A673 (cell line): ENCODE data around the gene RNF217. TPM values are rescaled to one million over a fixed set of nuclear protein-coding genes. Genes with fewer than 3 reads are reported as not detected.

Source experiments
- BruUV-seq: library from RNA; stranded (reverse); fragments of 400-500 nt; replicated peaks from 2 replicates; lab custom pipeline; 2021; lab: Mats Ljungman, UMichigan
- CTCF ChIA-PET: fragments of 300-600 bp; sonication (Branson Sonifier 250); formaldehyde crosslinking; loops from one replicate; lab custom pipeline; 2022; ENCODE audit warnings: antibody characterized with exemption; lab: Charles Lee
- POLR2A ChIA-PET: fragments of 300-600 bp; sonication (Branson Sonifier 250); formaldehyde crosslinking; loops from one replicate; lab custom pipeline; 2022; ENCODE audit warnings: antibody characterized with exemption; ENCODE audit not compliant: low non-redundant PET; lab: Charles Lee
- DNase-seq: peaks from one replicate; pipeline ENCODE4 v3.0.0-alpha.2; 2015; ENCODE audit warnings: low spot score
- H3K27ac ChIP-seq: fragments of 200-600 bp; sonication (generic); 2 replicates; pipeline ENCODE4 v1.5.1; 2016; ENCODE audit warnings: mixed run types, low read depth, mild to moderate bottlenecking, mixed read lengths, antibody characterized with exemption, low read length; ENCODE audit not compliant: poor library complexity, severe bottlenecking
- H3K27me3 ChIP-seq: fragments of 200-600 bp; sonication (generic); replicated peaks from 2 replicates; pipeline ENCODE4 v1.6.1; 2017; ENCODE audit warnings: mixed run types, low read depth, mild to moderate bottlenecking, mixed read lengths, antibody characterized with exemption, low read length; ENCODE audit not compliant: insufficient read depth, poor library complexity
- H3K36me3 ChIP-seq: fragments of 200-600 bp; sonication (generic); 2 replicates; pipeline ENCODE4 v1.6.1; 2016; ENCODE audit warnings: mixed run types, mild to moderate bottlenecking, mixed read lengths, antibody characterized with exemption, low read length; ENCODE audit not compliant: insufficient read depth, poor library complexity, severe bottlenecking
- H3K4me1 ChIP-seq: fragments of 200-600 bp; sonication (generic); 2 replicates; pipeline ENCODE4 v1.6.1; 2017; ENCODE audit warnings: mixed run types, mild to moderate bottlenecking, mixed read lengths, antibody characterized with exemption, low read length; ENCODE audit not compliant: insufficient read depth, poor library complexity, severe bottlenecking
- H3K4me3 ChIP-seq: fragments of 200-600 bp; sonication (generic); 2 replicates; pipeline ENCODE4 v1.5.1; 2016; ENCODE audit warnings: low read depth, mixed run types, mild to moderate bottlenecking, mixed read lengths, low read length; ENCODE audit not compliant: poor library complexity, severe bottlenecking
- H3K9me3 ChIP-seq: fragments of 200-600 bp; sonication (generic); 2 replicates; pipeline ENCODE4 v1.6.1; 2016; ENCODE audit warnings: mixed run types, low read depth, mild to moderate bottlenecking, mixed read lengths, antibody characterized with exemption, low read length; ENCODE audit not compliant: poor library complexity, severe bottlenecking
- EZH2 ChIP-seq: fragments of 200-600 bp; sonication (generic); IDR thresholded peaks from 2 replicates; pipeline ENCODE4 v1.6.1; 2017; ENCODE audit warnings: borderline replicate concordance, low read depth, mild to moderate bottlenecking, mixed read lengths, antibody characterized with exemption, low read length; ENCODE audit not compliant: poor library complexity, severe bottlenecking
- intact Hi-C: fragments of 100-400 bp; cut with micrococcal nuclease; formaldehyde crosslinking; loops from one replicate; pipeline ENCODE4 v1.10.0; 2022; ENCODE audit not compliant: unreplicated experiment
- total RNA-seq: library from RNA; stranded (reverse); gene quantifications from 2 replicates; pipeline ENCODE4 v1.2.3, GENCODE V29; 2021
- TF ChIP-seq, protein P1 (sequence below): fragments of 300-800, 200-600 bp; sonication (generic); conservative IDR thresholded peaks from 2 replicates; pipeline ENCODE4 v1.5.1; 2017; ENCODE audit warnings: low read depth, mild to moderate bottlenecking, antibody characterized with exemption, low read length, moderate library complexity, mixed read lengths

RNF217 gene
- total RNA-seq, 1 experiment from 2014 or later: 20.6 TPM

DNA sequence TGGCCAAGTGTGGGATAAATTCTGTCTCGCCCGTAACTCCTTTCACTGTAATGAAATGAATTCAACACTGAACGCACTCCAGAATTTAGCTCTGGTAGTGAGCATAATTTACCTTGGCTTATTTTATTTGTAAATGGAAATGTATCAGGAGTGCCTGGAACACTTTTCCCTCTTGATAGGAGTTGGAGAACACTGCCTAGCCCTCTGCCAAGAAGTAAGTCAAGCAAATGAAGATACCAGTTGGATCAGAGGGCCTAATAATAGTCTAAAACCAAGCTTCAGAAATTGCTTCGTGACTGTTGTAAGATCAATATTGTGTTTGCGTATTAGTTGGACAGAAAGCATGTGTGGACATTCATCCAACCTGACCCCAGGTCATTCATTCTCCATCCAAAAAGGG lies 126.7 kb downstream of the RNF217 start:
- TF ChIP-seq, protein P1, sequence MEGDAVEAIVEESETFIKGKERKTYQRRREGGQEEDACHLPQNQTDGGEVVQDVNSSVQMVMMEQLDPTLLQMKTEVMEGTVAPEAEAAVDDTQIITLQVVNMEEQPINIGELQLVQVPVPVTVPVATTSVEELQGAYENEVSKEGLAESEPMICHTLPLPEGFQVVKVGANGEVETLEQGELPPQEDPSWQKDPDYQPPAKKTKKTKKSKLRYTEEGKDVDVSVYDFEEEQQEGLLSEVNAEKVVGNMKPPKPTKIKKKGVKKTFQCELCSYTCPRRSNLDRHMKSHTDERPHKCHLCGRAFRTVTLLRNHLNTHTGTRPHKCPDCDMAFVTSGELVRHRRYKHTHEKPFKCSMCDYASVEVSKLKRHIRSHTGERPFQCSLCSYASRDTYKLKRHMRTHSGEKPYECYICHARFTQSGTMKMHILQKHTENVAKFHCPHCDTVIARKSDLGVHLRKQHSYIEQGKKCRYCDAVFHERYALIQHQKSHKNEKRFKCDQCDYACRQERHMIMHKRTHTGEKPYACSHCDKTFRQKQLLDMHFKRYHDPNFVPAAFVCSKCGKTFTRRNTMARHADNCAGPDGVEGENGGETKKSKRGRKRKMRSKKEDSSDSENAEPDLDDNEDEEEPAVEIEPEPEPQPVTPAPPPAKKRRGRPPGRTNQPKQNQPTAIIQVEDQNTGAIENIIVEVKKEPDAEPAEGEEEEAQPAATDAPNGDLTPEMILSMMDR: no peak
- no peak for TF ChIP-seq EZH2
- Histone ChIP-seq H3K4me1 (no peaks in the 10 kb centered on the region), H3K27ac (no peak overlapping the region), H3K27me3 (no peaks in the 10 kb centered on the region), H3K36me3 (no peaks in the 10 kb centered on the region), H3K4me3 (no peak overlapping the region), H3K9me3 (no peaks in the 10 kb centered on the region)
- ChIA-PET CTCF (no interaction called here), POLR2A (no interaction called here)
- no peak for DNase-seq
- no TSS peak for BruUV-seq
- intact Hi-C loops: no loop called here

DNA sequence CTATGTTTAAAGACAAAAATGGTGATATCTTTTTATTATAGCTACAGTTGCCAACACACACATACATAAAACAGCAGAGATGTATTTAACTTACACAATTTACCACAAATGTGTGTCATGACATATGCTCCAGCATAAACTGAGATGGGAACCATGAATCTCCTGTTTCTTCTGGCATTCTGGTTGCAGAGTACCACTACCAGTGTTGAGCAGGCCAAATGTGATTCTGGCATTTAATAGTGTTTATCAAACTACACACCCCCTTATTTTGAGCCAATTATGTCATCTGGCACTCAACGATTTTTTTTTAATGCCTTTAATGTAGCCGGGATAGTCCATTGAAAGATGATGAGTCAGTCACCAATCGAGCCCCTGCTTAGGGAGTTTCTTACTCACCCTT lies 132.3 kb downstream of the RNF217 start:
- intact Hi-C loops: no loop called here
- Histone ChIP-seq H3K9me3 (no peaks in the 10 kb centered on the region), H3K4me3 (no peak overlapping the region), H3K4me1 (peaks cover 15% of the 10 kb centered on the region), H3K27me3 (no peaks in the 10 kb centered on the region), H3K27ac (no peak overlapping the region), H3K36me3 (no peaks in the 10 kb centered on the region)
- DNase-seq: no peak
- CTCF ChIA-PET: no interaction called here
- TF ChIP-seq, protein P1: no peak
- TF ChIP-seq EZH2: no peak
- POLR2A ChIA-PET: no interaction called here
- no TSS peak for BruUV-seq

GRCh38 chr6:125095580-125096301 lies 133.5 kb downstream of the RNF217 start:
- DNase-seq: no peak
- no peak for TF ChIP-seq EZH2
- intact Hi-C loops: no loop called here
- Histone ChIP-seq H3K27ac (no peak overlapping the region), H3K4me1 (peaks cover 15% of the 10 kb centered on the region), H3K27me3 (no peaks in the 10 kb centered on the region), H3K9me3 (no peaks in the 10 kb centered on the region), H3K36me3 (no peaks in the 10 kb centered on the region), H3K4me3 (no peak overlapping the region)
- POLR2A ChIA-PET: no interaction called here
- no TSS peak for BruUV-seq
- CTCF ChIA-PET: interaction anchor here (0.6 kb wide), 1 partner anchor 101 kb away, joined by 6 read pairs; no protein-coding TSS in a partner anchor
